ENCODE data around the gene CARNS1.

CARNS1 gene

DNA sequence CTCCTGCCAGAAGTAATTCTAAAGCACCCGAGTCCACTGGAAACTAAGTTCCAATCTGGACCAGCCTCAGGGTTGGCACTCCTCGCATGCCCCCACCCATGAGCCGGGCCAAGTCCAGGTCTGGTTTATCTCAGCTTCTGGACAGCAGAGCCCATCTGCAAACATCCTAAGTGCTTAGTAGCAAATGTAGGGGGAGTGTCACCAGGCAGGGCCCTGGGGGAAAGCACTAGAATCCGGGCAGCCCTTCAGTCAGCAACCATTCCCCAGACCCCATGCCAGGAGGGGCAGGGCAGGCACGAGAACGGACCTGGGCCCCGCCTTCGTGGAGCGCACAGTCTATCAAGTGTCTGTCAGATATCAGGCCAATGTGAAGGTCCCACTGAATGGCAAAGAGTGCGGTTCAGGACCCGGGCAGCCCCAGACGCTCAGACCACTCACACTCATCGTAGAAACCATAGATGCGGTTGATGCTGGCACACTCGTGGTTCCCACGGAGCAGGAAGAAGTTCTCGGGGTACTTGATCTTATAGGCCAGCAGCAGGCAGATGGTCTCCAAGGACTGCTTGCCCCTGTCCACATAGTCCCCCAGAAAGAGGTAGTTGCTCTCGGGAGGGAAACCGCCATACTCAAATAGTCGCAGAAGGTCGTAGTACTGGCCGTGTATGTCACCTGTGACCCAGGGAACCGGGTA is 15.1 kb upstream of the CARNS1 start:
- TF ChIP-seq ZNF70 (CRISPR knock-in tag; IDR thresholded peaks at IDR 0.05) = no peak
- no peak for TF ChIP-seq CSDC2 (CRISPR knock-in tag; IDR thresholded peaks at IDR 0.05)
- no peak for TF ChIP-seq ZNF565 (CRISPR knock-in tag; conservative IDR thresholded peaks at IDR 0.05; ENCODE audit: low read depth)
- peak; percentile 56; the same call in 1 of the 2 replicates for TF ChIP-seq TCF4 (CRISPR knock-in tag; IDR thresholded peaks at IDR 0.05; ENCODE audit: borderline replicate concordance)
- no peak for TF ChIP-seq ZFP30 (CRISPR knock-in tag; IDR thresholded peaks at IDR 0.05)
- no peak for TF ChIP-seq POU6F1 (CRISPR knock-in tag; IDR thresholded peaks at IDR 0.05; ENCODE audit: borderline replicate concordance, low read depth)
- no peak for TF ChIP-seq PPARA (CRISPR knock-in tag; IDR thresholded peaks at IDR 0.05; ENCODE audit: borderline replicate concordance)

DNA sequence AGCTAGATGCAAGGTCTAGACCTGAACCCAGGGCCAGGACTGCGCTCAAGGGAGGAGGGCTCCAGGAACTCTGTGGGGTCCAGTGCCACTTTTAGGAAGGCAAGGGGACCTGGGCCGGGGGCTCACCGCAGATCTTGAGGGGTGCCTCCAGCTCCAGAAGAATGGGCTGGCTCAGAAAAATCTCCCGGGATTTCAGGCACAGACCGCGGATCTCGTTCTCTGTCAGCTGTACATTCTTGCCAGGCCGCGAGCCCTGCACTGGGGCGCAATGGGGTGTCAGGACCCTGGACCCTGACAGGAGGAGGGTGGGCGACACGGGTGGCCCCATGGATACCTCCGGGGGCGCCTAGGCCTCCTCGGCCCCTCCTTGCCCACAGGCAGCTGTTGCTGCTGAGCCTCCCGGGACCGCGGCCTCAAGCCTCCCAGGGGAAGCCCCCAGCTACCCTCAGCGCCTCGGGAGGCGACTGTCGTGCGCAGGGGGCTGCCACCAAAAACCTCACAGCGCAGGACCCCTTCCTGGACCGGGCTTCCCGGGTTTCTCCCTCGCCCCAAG is 14.5 kb upstream of the CARNS1 start:
- no peak for TF ChIP-seq BACH2 (CRISPR knock-in tag; IDR thresholded peaks at IDR 0.05; ENCODE audit: borderline replicate concordance)
- TF ChIP-seq, protein P1, sequence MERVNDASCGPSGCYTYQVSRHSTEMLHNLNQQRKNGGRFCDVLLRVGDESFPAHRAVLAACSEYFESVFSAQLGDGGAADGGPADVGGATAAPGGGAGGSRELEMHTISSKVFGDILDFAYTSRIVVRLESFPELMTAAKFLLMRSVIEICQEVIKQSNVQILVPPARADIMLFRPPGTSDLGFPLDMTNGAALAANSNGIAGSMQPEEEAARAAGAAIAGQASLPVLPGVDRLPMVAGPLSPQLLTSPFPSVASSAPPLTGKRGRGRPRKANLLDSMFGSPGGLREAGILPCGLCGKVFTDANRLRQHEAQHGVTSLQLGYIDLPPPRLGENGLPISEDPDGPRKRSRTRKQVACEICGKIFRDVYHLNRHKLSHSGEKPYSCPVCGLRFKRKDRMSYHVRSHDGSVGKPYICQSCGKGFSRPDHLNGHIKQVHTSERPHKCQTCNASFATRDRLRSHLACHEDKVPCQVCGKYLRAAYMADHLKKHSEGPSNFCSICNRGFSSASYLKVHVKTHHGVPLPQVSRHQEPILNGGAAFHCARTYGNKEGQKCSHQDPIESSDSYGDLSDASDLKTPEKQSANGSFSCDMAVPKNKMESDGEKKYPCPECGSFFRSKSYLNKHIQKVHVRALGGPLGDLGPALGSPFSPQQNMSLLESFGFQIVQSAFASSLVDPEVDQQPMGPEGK (CRISPR knock-in tag; IDR thresholded peaks at IDR 0.05; ENCODE audit: borderline replicate concordance) = no peak
- no peak for TF ChIP-seq TOX (CRISPR knock-in tag; IDR thresholded peaks at IDR 0.05; ENCODE audit: borderline replicate concordance)
- TF ChIP-seq ARNTL (CRISPR knock-in tag; IDR thresholded peaks at IDR 0.05; ENCODE audit: borderline replicate concordance, low read depth) = no peak
- no peak for TF ChIP-seq PPARA (CRISPR knock-in tag; IDR thresholded peaks at IDR 0.05; ENCODE audit: borderline replicate concordance)
- no peak for TF ChIP-seq RARB (CRISPR knock-in tag; IDR thresholded peaks at IDR 0.05)
- no peak for TF ChIP-seq ESRRG (CRISPR knock-in tag; IDR thresholded peaks at IDR 0.05)
- TF ChIP-seq ZC3H10 (CRISPR knock-in tag; IDR thresholded peaks at IDR 0.05) = no peak
- no peak for TF ChIP-seq CSDC2 (CRISPR knock-in tag; IDR thresholded peaks at IDR 0.05)
- TF ChIP-seq ZNF565 (CRISPR knock-in tag; conservative IDR thresholded peaks at IDR 0.05; ENCODE audit: low read depth) = no peak
- TF ChIP-seq, protein P2, sequence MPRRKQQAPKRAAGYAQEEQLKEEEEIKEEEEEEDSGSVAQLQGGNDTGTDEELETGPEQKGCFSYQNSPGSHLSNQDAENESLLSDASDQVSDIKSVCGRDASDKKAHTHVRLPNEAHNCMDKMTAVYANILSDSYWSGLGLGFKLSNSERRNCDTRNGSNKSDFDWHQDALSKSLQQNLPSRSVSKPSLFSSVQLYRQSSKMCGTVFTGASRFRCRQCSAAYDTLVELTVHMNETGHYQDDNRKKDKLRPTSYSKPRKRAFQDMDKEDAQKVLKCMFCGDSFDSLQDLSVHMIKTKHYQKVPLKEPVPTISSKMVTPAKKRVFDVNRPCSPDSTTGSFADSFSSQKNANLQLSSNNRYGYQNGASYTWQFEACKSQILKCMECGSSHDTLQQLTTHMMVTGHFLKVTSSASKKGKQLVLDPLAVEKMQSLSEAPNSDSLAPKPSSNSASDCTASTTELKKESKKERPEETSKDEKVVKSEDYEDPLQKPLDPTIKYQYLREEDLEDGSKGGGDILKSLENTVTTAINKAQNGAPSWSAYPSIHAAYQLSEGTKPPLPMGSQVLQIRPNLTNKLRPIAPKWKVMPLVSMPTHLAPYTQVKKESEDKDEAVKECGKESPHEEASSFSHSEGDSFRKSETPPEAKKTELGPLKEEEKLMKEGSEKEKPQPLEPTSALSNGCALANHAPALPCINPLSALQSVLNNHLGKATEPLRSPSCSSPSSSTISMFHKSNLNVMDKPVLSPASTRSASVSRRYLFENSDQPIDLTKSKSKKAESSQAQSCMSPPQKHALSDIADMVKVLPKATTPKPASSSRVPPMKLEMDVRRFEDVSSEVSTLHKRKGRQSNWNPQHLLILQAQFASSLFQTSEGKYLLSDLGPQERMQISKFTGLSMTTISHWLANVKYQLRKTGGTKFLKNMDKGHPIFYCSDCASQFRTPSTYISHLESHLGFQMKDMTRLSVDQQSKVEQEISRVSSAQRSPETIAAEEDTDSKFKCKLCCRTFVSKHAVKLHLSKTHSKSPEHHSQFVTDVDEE (CRISPR knock-in tag; IDR thresholded peaks at IDR 0.05) = no peak
- no peak for TF ChIP-seq ZNF8 (CRISPR knock-in tag; IDR thresholded peaks at IDR 0.05)
- TF ChIP-seq SNAI2 (CRISPR knock-in tag; IDR thresholded peaks at IDR 0.05) = no peak
- TF ChIP-seq ZFP30 (CRISPR knock-in tag; IDR thresholded peaks at IDR 0.05) = no peak
- TF ChIP-seq GLIS3 (CRISPR knock-in tag; IDR thresholded peaks at IDR 0.05) = no peak
- TF ChIP-seq ZFP3 (CRISPR knock-in tag; IDR thresholded peaks at IDR 0.05) = no peak
- no peak for TF ChIP-seq POU6F1 (CRISPR knock-in tag; IDR thresholded peaks at IDR 0.05; ENCODE audit: borderline replicate concordance, low read depth)
- no peak for TF ChIP-seq CREB5 (CRISPR knock-in tag; IDR thresholded peaks at IDR 0.05; ENCODE audit: low read depth)
- TF ChIP-seq CSRNP3 (CRISPR knock-in tag; IDR thresholded peaks at IDR 0.05) = no peak
- peak; percentile 3 for ATAC-seq

More for the DNA sequence above, 15.1 kb upstream of the CARNS1 start:
- peak; percentile 33 for ATAC-seq

All from SK-N-SH treated with all-trans-retinoic acid at 6 μM for 48 hours (cell line).